ENCODE measurements around the gene TTC12. TPM values are rescaled to one million over a fixed set of nuclear protein-coding genes. Genes with fewer than 3 reads are reported as not detected.

TTC12 gene
- total and polyA plus RNA-seq, 2 donors (not counting 3 experiments of a cell fraction or from before 2014, with no cell fraction given): 2.2 to 2.9 TPM

DNA sequence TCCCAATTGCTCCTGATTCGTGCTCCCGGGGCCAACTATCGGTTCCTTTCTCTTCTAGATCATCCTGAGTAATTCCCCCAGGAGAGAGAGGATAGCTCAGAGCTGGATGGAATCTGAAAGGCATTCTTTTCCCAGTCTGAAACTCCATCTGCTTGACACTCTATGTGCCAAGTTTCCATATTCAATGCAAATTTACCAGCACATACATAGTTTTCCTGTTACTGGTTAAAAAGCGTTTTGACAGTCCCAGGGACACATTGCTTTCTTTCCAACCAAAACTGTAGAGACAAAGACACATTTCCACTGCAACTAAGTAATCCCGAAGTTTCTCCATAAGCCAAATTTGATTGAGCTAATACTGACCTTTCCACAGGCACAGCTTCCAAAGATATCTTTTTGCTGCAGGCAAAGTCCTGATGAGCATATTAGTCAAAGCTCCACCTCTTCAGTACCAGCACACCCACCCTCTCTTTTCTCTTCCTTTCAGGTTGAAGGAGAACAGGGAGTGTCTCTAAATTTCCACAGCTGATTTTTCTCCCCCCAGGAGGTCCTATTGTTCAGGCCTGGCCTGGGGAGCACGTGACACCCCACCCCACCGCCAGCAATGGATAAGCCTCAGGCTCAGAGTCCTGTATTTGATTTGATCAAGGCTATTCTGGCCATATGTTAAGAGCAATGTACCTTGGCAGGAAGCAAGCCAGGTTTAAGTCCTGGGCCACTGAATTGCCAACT is 63.5 kb downstream of the TTC12 start:
- Histone ChIP-seq H2AFZ (ENCODE audit: low read depth, low read length) (no peak overlapping the region), H3K27me3 (ENCODE audit: control insufficient read depth in 2 of 2, insufficient read depth in 2 of 2, low read length in 2 of 2) (peaks cover 0 to 3% of the 10 kb centered on the region in 2 experiments), H4K20me1 (replicated peaks; ENCODE audit: control insufficient read depth, extremely low read depth, insufficient read depth, low read length) (no peaks in the 10 kb centered on the region), H3K79me2 (ENCODE audit: control insufficient read depth, insufficient read depth, low read length) (no peaks in the 10 kb centered on the region), H3K9ac (replicated peaks; ENCODE audit: extremely low read depth, insufficient read depth, low read length) (no peak overlapping the region), H3K36me3 (ENCODE audit: control insufficient read depth in 2 of 2, extremely low read depth in 1 of 2, insufficient read depth in 2 of 2, low read length in 2 of 2) (no peaks in the 10 kb centered on the region), H3K4me2 (ENCODE audit: insufficient read depth, low read length) (no peak overlapping the region), H3K4me3 (replicated peaks in 1 of 3; ENCODE audit: insufficient read depth in 1 of 3, low read depth in 1 of 3, low read length in 3 of 3) (no peak overlapping the region), H3K4me1 (ENCODE audit: control insufficient read depth, extremely low read depth, insufficient read depth, low read length) (no peaks in the 10 kb centered on the region), H3K27ac (ENCODE audit: insufficient read depth, low read depth, low read length) (no peak overlapping the region), H3K9me3 (replicated peaks; ENCODE audit: control insufficient read depth, insufficient read depth, low read length) (no peaks in the 10 kb centered on the region), H3K9me1 (replicated peaks; ENCODE audit: control insufficient read depth, extremely low read depth, insufficient read depth, low read length) (no peaks in the 10 kb centered on the region)
- BruUV-seq (replicated peaks): no TSS peak
- dilution Hi-C loops (cut with MboI; ENCODE audit: extremely low pct_ligation_motif_present, low sequenced_read_pairs) (no loop called here), intact Hi-C loops (cut with micrococcal nuclease) (no loop called here)
- CTCF ChIA-PET: no interaction called here
- TF ChIP-seq EZH2 (IDR thresholded peaks at IDR 0.05; ENCODE audit: borderline replicate concordance, low read depth, low read length, severe bottlenecking) (no peak), MYC (IDR thresholded peaks at IDR 0.05; ENCODE audit: low read depth, low read length) (no peak), POLR2A (IDR thresholded peaks at IDR 0.05; ENCODE audit: low read depth, low read length) (no peak), JUN (IDR thresholded peaks at IDR 0.05; ENCODE audit: borderline replicate concordance, insufficient read depth, insufficient read length, low read depth) (no peak), FOS (IDR thresholded peaks at IDR 0.05; ENCODE audit: borderline replicate concordance, insufficient read depth, low read length) (no peak), POLR2AphosphoS5 (IDR thresholded peaks at IDR 0.05; ENCODE audit: insufficient read depth, low read depth, low read length) (no peak), GATA2 (IDR thresholded peaks at IDR 0.05; ENCODE audit: insufficient read depth, insufficient read length, low read depth, low read length) (no peak)
- TF ChIP-seq, protein P1, sequence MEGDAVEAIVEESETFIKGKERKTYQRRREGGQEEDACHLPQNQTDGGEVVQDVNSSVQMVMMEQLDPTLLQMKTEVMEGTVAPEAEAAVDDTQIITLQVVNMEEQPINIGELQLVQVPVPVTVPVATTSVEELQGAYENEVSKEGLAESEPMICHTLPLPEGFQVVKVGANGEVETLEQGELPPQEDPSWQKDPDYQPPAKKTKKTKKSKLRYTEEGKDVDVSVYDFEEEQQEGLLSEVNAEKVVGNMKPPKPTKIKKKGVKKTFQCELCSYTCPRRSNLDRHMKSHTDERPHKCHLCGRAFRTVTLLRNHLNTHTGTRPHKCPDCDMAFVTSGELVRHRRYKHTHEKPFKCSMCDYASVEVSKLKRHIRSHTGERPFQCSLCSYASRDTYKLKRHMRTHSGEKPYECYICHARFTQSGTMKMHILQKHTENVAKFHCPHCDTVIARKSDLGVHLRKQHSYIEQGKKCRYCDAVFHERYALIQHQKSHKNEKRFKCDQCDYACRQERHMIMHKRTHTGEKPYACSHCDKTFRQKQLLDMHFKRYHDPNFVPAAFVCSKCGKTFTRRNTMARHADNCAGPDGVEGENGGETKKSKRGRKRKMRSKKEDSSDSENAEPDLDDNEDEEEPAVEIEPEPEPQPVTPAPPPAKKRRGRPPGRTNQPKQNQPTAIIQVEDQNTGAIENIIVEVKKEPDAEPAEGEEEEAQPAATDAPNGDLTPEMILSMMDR (IDR thresholded peaks at IDR 0.05; ENCODE audit: extremely low read depth in 1 of 2, insufficient read depth in 1 of 2, low read depth in 1 of 2, low read length in 2 of 2): no peak
- TF ChIP-seq, protein P2, sequence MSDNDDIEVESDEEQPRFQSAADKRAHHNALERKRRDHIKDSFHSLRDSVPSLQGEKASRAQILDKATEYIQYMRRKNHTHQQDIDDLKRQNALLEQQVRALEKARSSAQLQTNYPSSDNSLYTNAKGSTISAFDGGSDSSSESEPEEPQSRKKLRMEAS (IDR thresholded peaks at IDR 0.05; ENCODE audit: insufficient read depth, insufficient read length): no peak
- DNase-seq (ENCODE audit: low read depth, low spot score) (no peak), FAIRE-seq (no peak)
- POLR2A ChIA-PET: no interaction called here
